GM12878 (cell line): ENCODE results near the gene ROR2.

Source experiments
- BACH1 ChIP-seq: fragments of 450-650 bp; IDR thresholded peaks from 2 replicates; pipeline ENCODE4 v1.6.1; 2017; ENCODE audit warnings: mild to moderate bottlenecking, borderline replicate concordance
- CREB1 ChIP-seq: IDR thresholded peaks from 2 replicates; pipeline ENCODE4 v1.6.1; 2012; ENCODE audit warnings: low read depth, mild to moderate bottlenecking, inconsistent platforms
- ESRRA ChIP-seq: IDR thresholded peaks from 2 replicates; pipeline ENCODE4 v1.6.1; 2012; ENCODE audit warnings: mild to moderate bottlenecking, low read length, improper control_type of control experiment
- EZH2 ChIP-seq: IDR thresholded peaks from 2 replicates; pipeline ENCODE4 v1.6.1; 2012; ENCODE audit warnings: low read depth, mild to moderate bottlenecking, control low read depth, inconsistent platforms, low read length, borderline replicate concordance; ENCODE audit not compliant: control insufficient read depth
- KAT2A ChIP-seq: conservative IDR thresholded peaks from 2 replicates; pipeline ENCODE4 v1.6.1; 2011; ENCODE audit warnings: low read depth, low read length; ENCODE audit not compliant: control insufficient read depth
- POLR2A ChIP-seq: IDR thresholded peaks from 2 replicates; pipeline ENCODE4 v1.6.1; 2011; ENCODE audit warnings: low read depth, mild to moderate bottlenecking, low read length
- POLR2AphosphoS2 ChIP-seq: IDR thresholded peaks from 2 replicates; pipeline ENCODE4 v1.6.1; 2011; ENCODE audit warnings: low read depth, mild to moderate bottlenecking, low read length, improper control_type of control experiment, moderate library complexity
- SIN3A ChIP-seq: IDR thresholded peaks from 2 replicates; pipeline ENCODE4 v1.6.1; 2012; ENCODE audit warnings: low read depth, low read length, improper control_type of control experiment
- SREBF1 ChIP-seq: IDR thresholded peaks from 2 replicates; pipeline ENCODE4 v1.6.1; 2012; ENCODE audit warnings: mild to moderate bottlenecking, low read length
- ZNF274 ChIP-seq: IDR thresholded peaks from one replicate; pipeline ENCODE4 v1.8.0; 2011; ENCODE audit not compliant: insufficient read length, insufficient read depth
- TF ChIP-seq, protein P1 (sequence below), 3 experiments: IDR thresholded peaks in 2 of 3; conservative IDR thresholded peaks in 1 of 3; 2 replicates each; pipeline ENCODE4 v1.5.1; 2011; ENCODE audit warnings: low read depth in 3 of 3, low read length in 3 of 3, mild to moderate bottlenecking in 3 of 3, control low read depth in 2 of 3, moderate library complexity in 2 of 3, inconsistent platforms in 1 of 3, mixed read lengths in 1 of 3; ENCODE audit not compliant: control insufficient read depth in 2 of 3, insufficient read depth in 1 of 3; ENCODE audit errors: extremely low read depth in 1 of 3

GRCh38 chr9:91714874-91715615, 235.0 kb downstream of the ROR2 start:
- TF ChIP-seq SREBF1 (no peak), KAT2A (no peak), ZNF274 (no peak), POLR2AphosphoS2 (no peak), SIN3A (no peak), CREB1 (no peak), BACH1 (no peak), EZH2 (no peak), POLR2A (no peak), ESRRA (no peak)
- TF ChIP-seq, protein P1, sequence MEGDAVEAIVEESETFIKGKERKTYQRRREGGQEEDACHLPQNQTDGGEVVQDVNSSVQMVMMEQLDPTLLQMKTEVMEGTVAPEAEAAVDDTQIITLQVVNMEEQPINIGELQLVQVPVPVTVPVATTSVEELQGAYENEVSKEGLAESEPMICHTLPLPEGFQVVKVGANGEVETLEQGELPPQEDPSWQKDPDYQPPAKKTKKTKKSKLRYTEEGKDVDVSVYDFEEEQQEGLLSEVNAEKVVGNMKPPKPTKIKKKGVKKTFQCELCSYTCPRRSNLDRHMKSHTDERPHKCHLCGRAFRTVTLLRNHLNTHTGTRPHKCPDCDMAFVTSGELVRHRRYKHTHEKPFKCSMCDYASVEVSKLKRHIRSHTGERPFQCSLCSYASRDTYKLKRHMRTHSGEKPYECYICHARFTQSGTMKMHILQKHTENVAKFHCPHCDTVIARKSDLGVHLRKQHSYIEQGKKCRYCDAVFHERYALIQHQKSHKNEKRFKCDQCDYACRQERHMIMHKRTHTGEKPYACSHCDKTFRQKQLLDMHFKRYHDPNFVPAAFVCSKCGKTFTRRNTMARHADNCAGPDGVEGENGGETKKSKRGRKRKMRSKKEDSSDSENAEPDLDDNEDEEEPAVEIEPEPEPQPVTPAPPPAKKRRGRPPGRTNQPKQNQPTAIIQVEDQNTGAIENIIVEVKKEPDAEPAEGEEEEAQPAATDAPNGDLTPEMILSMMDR (IDR thresholded peaks at IDR 0.05 in 2 of 3, conservative IDR thresholded peaks at IDR 0.05 in 1 of 3; ENCODE audit: control insufficient read depth in 2 of 3, extremely low read depth in 1 of 3, insufficient read depth in 1 of 3, low read depth in 3 of 3, low read length in 3 of 3), result no peak
